ENCODE results near the gene ARL2.
A peak's percentile ranks its signal among the peaks of the same experiment; 100 is the strongest.
"Not testable (repeated sequence)": the region's sequence is repeated elsewhere in the genome, so short reads cannot be mapped to it uniquely, and the experiment has no call there.

Gene ARL2

GRCh38 chr11:65013888-65014725, at the start of gene ARL2:
TSS of gene ARL2 (plus strand) at chr11:65014160. CDS start at chr11:65014208, 48 bp downstream.
- peak; percentile 87 for DNase-seq

- no peak for DNase-seq
These were observed 46.6 kb upstream of the ARL2 start for GRCh38 chr11:64967375-64967774.

- peak; percentile 63 for DNase-seq
These were observed 44.8 kb upstream of the ARL2 start for GRCh38 chr11:64969209-64969608.

GRCh38 chr11:64970731-64971151, 43.2 kb upstream of the ARL2 start:
- DNase-seq, result no peak

- no peak for DNase-seq
These were observed 42.3 kb upstream of the ARL2 start, which contains the start of gene MAJIN for GRCh38 chr11:64971421-64972233. TSS of gene MAJIN (minus strand) at chr11:64972108. CDS start at chr11:64959405, 12,703 bp downstream.

- no peak for DNase-seq
These were observed 39.8 kb upstream of the ARL2 start for GRCh38 chr11:64974124-64974523.

- no peak for DNase-seq
These were observed 37.3 kb upstream of the ARL2 start for GRCh38 chr11:64976651-64977050.

- not testable (repeated sequence) for DNase-seq
These were observed 30.6 kb upstream of the ARL2 start for GRCh38 chr11:64983339-64983738.

- no peak for DNase-seq
These were observed 25.7 kb upstream of the ARL2 start for GRCh38 chr11:64987998-64988854.

GRCh38 chr11:64989416-64989815, 24.5 kb upstream of the ARL2 start:
- DNase-seq, result no peak

- DNase-seq, result no peak
These were observed 23.6 kb upstream of the ARL2 start for GRCh38 chr11:64990222-64990923.

- DNase-seq, result no peak
These were observed 19.6 kb upstream of the ARL2 start for GRCh38 chr11:64994318-64994717.

GRCh38 chr11:64996327-64996709, 17.6 kb upstream of the ARL2 start:
- DNase-seq, result no peak

- DNase-seq, result peak; percentile 85
These were observed 17.1 kb upstream of the ARL2 start, which contains the start of gene BATF2 for GRCh38 chr11:64996710-64997380. TSS of gene BATF2 (minus strand) at chr11:64996971. CDS start at chr11:64996914, 57 bp downstream.

- no peak for DNase-seq
These were observed 15.8 kb upstream of the ARL2 start for GRCh38 chr11:64998141-64998540.

GRCh38 chr11:64998690-64999431, 15.1 kb upstream of the ARL2 start:
- no peak for DNase-seq

GRCh38 chr11:64999478-64999877, 14.5 kb upstream of the ARL2 start:
- DNase-seq, result no peak

- DNase-seq, result no peak
These were observed 11.3 kb upstream of the ARL2 start for GRCh38 chr11:65002706-65003105.

- DNase-seq, result no peak
These were observed 10.7 kb upstream of the ARL2 start for GRCh38 chr11:65003282-65003681.

GRCh38 chr11:65003968-65004367, 10.0 kb upstream of the ARL2 start:
- not testable (repeated sequence) for DNase-seq

GRCh38 chr11:65008016-65008415, 5.9 kb upstream of the ARL2 start:
- no peak for DNase-seq

All from HCEC 1CT (cell line).